ENCODE measurements around the gene SUSD5.

- TF ChIP-seq, protein P1, sequence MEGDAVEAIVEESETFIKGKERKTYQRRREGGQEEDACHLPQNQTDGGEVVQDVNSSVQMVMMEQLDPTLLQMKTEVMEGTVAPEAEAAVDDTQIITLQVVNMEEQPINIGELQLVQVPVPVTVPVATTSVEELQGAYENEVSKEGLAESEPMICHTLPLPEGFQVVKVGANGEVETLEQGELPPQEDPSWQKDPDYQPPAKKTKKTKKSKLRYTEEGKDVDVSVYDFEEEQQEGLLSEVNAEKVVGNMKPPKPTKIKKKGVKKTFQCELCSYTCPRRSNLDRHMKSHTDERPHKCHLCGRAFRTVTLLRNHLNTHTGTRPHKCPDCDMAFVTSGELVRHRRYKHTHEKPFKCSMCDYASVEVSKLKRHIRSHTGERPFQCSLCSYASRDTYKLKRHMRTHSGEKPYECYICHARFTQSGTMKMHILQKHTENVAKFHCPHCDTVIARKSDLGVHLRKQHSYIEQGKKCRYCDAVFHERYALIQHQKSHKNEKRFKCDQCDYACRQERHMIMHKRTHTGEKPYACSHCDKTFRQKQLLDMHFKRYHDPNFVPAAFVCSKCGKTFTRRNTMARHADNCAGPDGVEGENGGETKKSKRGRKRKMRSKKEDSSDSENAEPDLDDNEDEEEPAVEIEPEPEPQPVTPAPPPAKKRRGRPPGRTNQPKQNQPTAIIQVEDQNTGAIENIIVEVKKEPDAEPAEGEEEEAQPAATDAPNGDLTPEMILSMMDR (IDR thresholded peaks at IDR 0.05): no peak
- no peak for TF ChIP-seq EZH2 (IDR thresholded peaks at IDR 0.05)
Observed at GRCh38 chr3:33137691-33138090, 80.9 kb downstream of the SUSD5 start.

All from neural progenitor cell (in vitro differentiated cells).